HG03575 (cell line): Measurements from ENCODE around the gene ASXL2.
"Not testable (repeated sequence)": the region's sequence is repeated elsewhere in the genome, so short reads cannot be mapped to it uniquely, and the experiment has no call there.

Experiments used
- ATAC-seq: cut with Tn5 transposase; IDR thresholded peaks from one replicate; pipeline ENCODE4 v1.9.1; 2021; ENCODE audit not compliant: unreplicated experiment, insufficient number of reproducible peaks, low FRiP score; ENCODE audit errors: extremely low read depth

ASXL2 gene

GRCh38 chr2:25844089-25844488 is 34.2 kb downstream of the ASXL2 start:
- ATAC-seq, result no peak

- ATAC-seq, result no peak
These were observed 36.1 kb downstream of the ASXL2 start for GRCh38 chr2:25842155-25842554.

- no peak for ATAC-seq
These were observed 40.0 kb downstream of the ASXL2 start for GRCh38 chr2:25838152-25838756.

GRCh38 chr2:25835906-25836305 is 42.4 kb downstream of the ASXL2 start:
- no peak for ATAC-seq

GRCh38 chr2:25833566-25833965 is 44.7 kb downstream of the ASXL2 start:
- ATAC-seq, result no peak

GRCh38 chr2:25832897-25833296 is 45.4 kb downstream of the ASXL2 start:
- ATAC-seq, result no peak

- ATAC-seq, result no peak
These were observed 46.4 kb downstream of the ASXL2 start for GRCh38 chr2:25831746-25832449.

GRCh38 chr2:25829828-25830227 is 48.5 kb downstream of the ASXL2 start:
- no peak for ATAC-seq

- no peak for ATAC-seq
These were observed 48.9 kb downstream of the ASXL2 start for GRCh38 chr2:25829377-25829704.

- ATAC-seq, result not testable (repeated sequence)
These were observed 49.5 kb downstream of the ASXL2 start for GRCh38 chr2:25828532-25829376.

GRCh38 chr2:25825238-25825637 is 53.0 kb downstream of the ASXL2 start:
- no peak for ATAC-seq

- ATAC-seq, result no peak
These were observed 53.6 kb downstream of the ASXL2 start for GRCh38 chr2:25824718-25825117.

- no peak for ATAC-seq
These were observed 54.1 kb downstream of the ASXL2 start for GRCh38 chr2:25824216-25824615.

- no peak for ATAC-seq
These were observed 55.8 kb downstream of the ASXL2 start for GRCh38 chr2:25822190-25823117.

GRCh38 chr2:25821225-25822056 is 56.8 kb downstream of the ASXL2 start:
- ATAC-seq, result no peak

- no peak for ATAC-seq
These were observed 58.7 kb downstream of the ASXL2 start for GRCh38 chr2:25819597-25820039.

GRCh38 chr2:25817630-25818029 is 60.7 kb downstream of the ASXL2 start:
- no peak for ATAC-seq

- no peak for ATAC-seq
These were observed 61.3 kb downstream of the ASXL2 start for GRCh38 chr2:25817006-25817405.
